Spleen (tissue), 11 donors: ENCODE data around the gene TENM4. TPM values are rescaled to one million over a fixed set of nuclear protein-coding genes. Genes with fewer than 3 reads are reported as not detected.

Experiments used
- DNase-seq: peaks from one replicate; pipeline ENCODE4 v3.0.0-alpha.2; 2020
- H3K27ac ChIP-seq, 8 donors: fragments of 200-600 bp; sonication (generic) in 7 of 8; 1 replicate in 4 of 8; 2 replicates in 4 of 8; pipeline versions ENCODE4 v1.5.0 to v1.8.0; 2016 to 2021; ENCODE audit warnings: inconsistent platforms in 4 of 8, mild to moderate bottlenecking in 4 of 8, moderate library complexity in 1 of 8
- H3K27me3 ChIP-seq, 7 donors: fragments of 200-600 bp; sonication (generic) in 6 of 7; replicated peaks in 1 of 7; 1 replicate in 4 of 7; 2 replicates in 3 of 7; pipeline versions ENCODE4 v1.5.0 to v1.8.0; 2016 to 2021; ENCODE audit warnings: inconsistent platforms in 3 of 7, mild to moderate bottlenecking in 1 of 7
- H3K36me3 ChIP-seq, 6 donors: fragments of 200-600 bp; sonication (generic) in 5 of 6; 1 replicate in 4 of 6; 2 replicates in 2 of 6; pipeline versions ENCODE4 v1.5.0 to v1.8.0; 2016 to 2021; ENCODE audit warnings: inconsistent platforms in 2 of 6
- H3K4me1 ChIP-seq, 6 donors: fragments of 200-600 bp; sonication (generic) in 5 of 6; 1 replicate in 3 of 6; 2 replicates in 3 of 6; pipeline versions ENCODE4 v1.5.0 to v1.8.0; 2016 to 2021; ENCODE audit warnings: inconsistent platforms in 3 of 6
- H3K4me3 ChIP-seq, 8 donors: fragments of 200-600 bp; sonication (generic) in 7 of 8; 1 replicate in 4 of 8; 2 replicates in 4 of 8; pipeline versions ENCODE4 v1.5.0 to v1.8.0; 2016 to 2021; ENCODE audit warnings: inconsistent platforms in 4 of 8, mild to moderate bottlenecking in 4 of 8, moderate library complexity in 2 of 8
- H3K9me3 ChIP-seq, 8 donors: fragments of 200-600 bp; sonication (generic) in 7 of 8; 1 replicate in 4 of 8; 2 replicates in 4 of 8; pipeline versions ENCODE4 v1.5.0 to v1.8.0; 2016 to 2021; ENCODE audit warnings: inconsistent platforms in 4 of 8
- POLR2A ChIP-seq, 3 donors: fragments of 450-650 bp; IDR thresholded peaks; one replicate each; pipeline ENCODE4 v1.5.1; 2017; ENCODE audit warnings: antibody characterized with exemption in 3 of 3, mild to moderate bottlenecking in 1 of 3
- POLR2AphosphoS5 ChIP-seq, 3 donors: sonication (generic); formaldehyde crosslinking; IDR thresholded peaks; one replicate each; pipeline ENCODE4 v1.5.1; 2017; ENCODE audit warnings: antibody characterized with exemption in 3 of 3
- WGBS, 5 donors: extraction: QIAGEN DNeasy Blood & Tissue Kit in 3 of 5; methylation state at CpG; one replicate each; pipeline versions ENCODE4 v1.1.5 to v1.1.7; 2013 to 2018; 5-methylcytosine and 5-hydroxymethylcytosine counted together
- intact Hi-C: fragments of 100-400 bp; cut with DNase I; formaldehyde crosslinking; loops from one replicate; pipeline ENCODE4 v1.15.0; 2023; ENCODE audit warnings: low total_unique reads
- polyA plus RNA-seq, 3 donors: library from polyadenylated mRNA; stranded (reverse); fragments of 200-250 nt; gene quantifications; one replicate each; pipeline ENCODE4 v1.2.1, GENCODE V29; 2013
- total RNA-seq, 7 donors: library from RNA; depleted of rRNA in 3 of 7; stranded (reverse); fragments of >200 nt in 3 of 7; fragmentation: NEBNext Ultra II Directional in 4 of 7; extraction: Animal tissue kit (Norgen Biotek cat#: 25700) in 4 of 7; gene quantifications; one replicate each; pipeline versions ENCODE4 v1.1.0 to v1.2.1, GENCODE V29; 2016 to 2021
- TF ChIP-seq, protein P1 (sequence below), 11 experiments: fragments of 200-600 bp in 7 of 11; fragments of 450-650 bp in 4 of 11; sonication (generic) in 4 of 11; IDR thresholded peaks in 8 of 11; conservative IDR thresholded peaks in 3 of 11; 1 replicate in 7 of 11; 2 replicates in 4 of 11; pipeline versions ENCODE4 v1.4.0 to v1.8.0; 2016 to 2021; ENCODE audit warnings: antibody characterized with exemption in 11 of 11, inconsistent platforms in 4 of 11, mild to moderate bottlenecking in 1 of 11
- donor health status: healthy with polysubstance abuse.
- donor health status: DM: no; HTN: no; CAD: no; lungs with moderate emphysema.
- donor health status: DM: no; HTN: no; CAD: no.
- donor health status: Bipolar disorder and iron deficiency.
- donor health status: healthy.
- donor health status: DM: no; HTN: no; CAD: no.
- donor health status: DM: yes; HTN: yes; CAD: no.

Gene TENM4
- total and polyA plus RNA-seq, 10 donors, result 0.09 to 4.5 (median 1.2) TPM

DNA sequence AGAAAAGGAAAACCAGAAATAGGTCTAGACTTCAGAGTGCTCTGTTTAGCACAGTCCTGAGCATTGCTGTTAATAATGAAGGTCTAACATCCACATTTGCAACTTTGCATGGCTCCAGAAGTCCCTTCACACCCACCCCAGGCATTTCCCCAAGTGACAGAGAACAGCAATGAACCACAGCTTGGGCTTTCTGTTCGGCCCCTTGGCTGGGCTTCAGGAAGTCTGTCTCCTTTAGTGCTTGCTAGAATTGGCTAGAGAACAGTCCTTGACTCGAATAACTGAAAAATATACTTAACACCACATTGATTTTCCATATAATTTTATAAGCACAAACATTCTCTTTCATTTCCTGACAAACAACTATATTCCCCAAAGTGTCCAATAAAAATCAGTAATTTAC, 29.3 kb upstream of the TENM4 start:
- no peaks in the 10 kb centered on the region for H3K27me3 ChIP-seq
- H3K27ac ChIP-seq, result no peak overlapping the region
- DNase-seq, result no peak
- no peaks in the 10 kb centered on the region for H3K4me1 ChIP-seq
- H3K36me3 ChIP-seq, result no peaks in the 10 kb centered on the region
- TF ChIP-seq POLR2AphosphoS5 (IDR thresholded peaks at IDR 0.05) (no peak), POLR2A (IDR thresholded peaks at IDR 0.05) (no peak)
- TF ChIP-seq, protein P1, sequence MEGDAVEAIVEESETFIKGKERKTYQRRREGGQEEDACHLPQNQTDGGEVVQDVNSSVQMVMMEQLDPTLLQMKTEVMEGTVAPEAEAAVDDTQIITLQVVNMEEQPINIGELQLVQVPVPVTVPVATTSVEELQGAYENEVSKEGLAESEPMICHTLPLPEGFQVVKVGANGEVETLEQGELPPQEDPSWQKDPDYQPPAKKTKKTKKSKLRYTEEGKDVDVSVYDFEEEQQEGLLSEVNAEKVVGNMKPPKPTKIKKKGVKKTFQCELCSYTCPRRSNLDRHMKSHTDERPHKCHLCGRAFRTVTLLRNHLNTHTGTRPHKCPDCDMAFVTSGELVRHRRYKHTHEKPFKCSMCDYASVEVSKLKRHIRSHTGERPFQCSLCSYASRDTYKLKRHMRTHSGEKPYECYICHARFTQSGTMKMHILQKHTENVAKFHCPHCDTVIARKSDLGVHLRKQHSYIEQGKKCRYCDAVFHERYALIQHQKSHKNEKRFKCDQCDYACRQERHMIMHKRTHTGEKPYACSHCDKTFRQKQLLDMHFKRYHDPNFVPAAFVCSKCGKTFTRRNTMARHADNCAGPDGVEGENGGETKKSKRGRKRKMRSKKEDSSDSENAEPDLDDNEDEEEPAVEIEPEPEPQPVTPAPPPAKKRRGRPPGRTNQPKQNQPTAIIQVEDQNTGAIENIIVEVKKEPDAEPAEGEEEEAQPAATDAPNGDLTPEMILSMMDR (IDR thresholded peaks at IDR 0.05 in 8 of 11, conservative IDR thresholded peaks at IDR 0.05 in 3 of 11), result no peak
- H3K9me3 ChIP-seq, result peaks cover 0 to 2% (median 0%) of the 10 kb centered on the region in 8 donors
- intact Hi-C loops, result no loop called here
- no peak overlapping the region for H3K4me3 ChIP-seq
- 35 to 57% (median 47%) methylated on average over 2 of the region's 2 CpGs for WGBS, 5 donors

DNA sequence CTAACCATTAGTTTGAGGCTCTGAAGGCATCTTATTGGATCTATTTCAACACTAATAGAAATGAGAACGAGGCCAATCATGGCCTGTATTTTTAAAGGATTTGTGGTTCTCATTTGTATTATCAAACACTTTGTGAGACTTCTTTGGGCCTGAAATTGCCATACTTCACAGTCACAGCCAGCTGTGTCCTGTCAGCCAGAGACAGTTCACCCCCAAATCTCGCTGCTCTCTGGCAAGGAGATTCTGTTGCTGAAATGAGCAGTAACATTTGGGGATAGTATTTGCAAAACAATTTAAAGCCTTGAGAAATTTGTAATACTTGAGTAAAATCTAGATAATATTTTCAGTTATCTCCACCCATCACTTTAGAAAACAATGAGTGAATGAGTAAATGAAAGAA, 26.9 kb upstream of the TENM4 start:
- intact Hi-C loops, result no loop called here
- WGBS, 5 donors, result 55 to 65% (median 57%) methylated on average over 2 of the region's 2 CpGs
- peaks cover 0 to 6% (median 0%) of the 10 kb centered on the region in 7 donors for H3K27me3 ChIP-seq

DNA sequence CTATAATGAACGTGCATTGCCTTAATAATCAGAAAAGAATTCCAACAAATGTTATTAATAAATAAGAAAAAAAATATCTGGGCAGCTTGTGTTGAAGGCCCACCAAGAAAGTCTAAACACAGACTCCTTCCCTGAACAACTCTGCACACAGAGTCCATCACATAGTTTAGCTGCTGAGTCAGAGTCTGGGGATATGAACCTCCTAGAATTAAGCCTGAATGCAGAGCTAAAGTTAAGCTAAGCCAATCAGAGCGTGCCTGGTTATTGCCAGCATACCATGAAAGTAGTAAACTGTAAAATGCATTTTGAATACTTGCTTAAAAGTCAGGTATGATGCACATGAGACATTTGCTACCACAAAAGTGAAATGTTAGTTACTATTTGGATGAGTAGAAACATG, 25.6 kb upstream of the TENM4 start:
- DNase-seq, result no peak
- Histone ChIP-seq H3K4me3 (no peak overlapping the region), H3K27me3 (peaks cover 0 to 6% (median 0%) of the 10 kb centered on the region in 7 donors), H3K36me3 (no peaks in the 10 kb centered on the region), H3K9me3 (no peaks in the 10 kb centered on the region), H3K27ac (no peak overlapping the region), H3K4me1 (no peaks in the 10 kb centered on the region)
- intact Hi-C loops, result no loop called here
- TF ChIP-seq POLR2A (IDR thresholded peaks at IDR 0.05), result no peak
- TF ChIP-seq POLR2AphosphoS5 (IDR thresholded peaks at IDR 0.05), result no peak
- TF ChIP-seq, protein P1 (IDR thresholded peaks at IDR 0.05 in 8 of 11, conservative IDR thresholded peaks at IDR 0.05 in 3 of 11), result no peak
- 35 to 45% (median 39%) methylated on average over 2 of the region's 2 CpGs for WGBS, 5 donors

More for the DNA sequence above, 26.9 kb upstream of the TENM4 start:
- Histone ChIP-seq H3K9me3 (no peaks in the 10 kb centered on the region), H3K4me1 (no peaks in the 10 kb centered on the region), H3K36me3 (no peaks in the 10 kb centered on the region), H3K27ac (no peak overlapping the region), H3K4me3 (no peak overlapping the region)
- TF ChIP-seq POLR2AphosphoS5 (IDR thresholded peaks at IDR 0.05) (no peak), POLR2A (IDR thresholded peaks at IDR 0.05) (no peak)
- TF ChIP-seq, protein P1 (IDR thresholded peaks at IDR 0.05 in 8 of 11, conservative IDR thresholded peaks at IDR 0.05 in 3 of 11), result no peak
- no peak for DNase-seq

DNA sequence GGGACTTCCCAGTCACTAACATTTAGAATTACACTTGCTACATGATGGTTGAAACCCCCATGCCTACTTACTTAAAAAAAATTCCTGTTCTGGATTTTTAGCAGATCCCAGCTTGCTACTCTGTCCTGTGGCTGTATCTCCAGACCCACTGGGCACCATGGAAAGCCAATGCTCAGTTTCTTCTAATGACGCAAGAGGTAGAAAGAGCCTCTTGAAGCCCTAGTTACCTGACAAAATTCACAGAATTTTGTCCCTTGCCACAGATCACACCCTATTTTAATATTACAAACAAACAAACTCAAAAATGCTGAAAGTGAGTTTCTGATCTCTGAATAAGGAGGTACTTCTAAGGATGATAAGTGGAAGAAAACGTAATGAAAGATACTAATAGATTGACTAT, 24.3 kb upstream of the TENM4 start:
- 86 to 92% (median 90%) methylated on average over 2 of the region's 2 CpGs for WGBS, 5 donors
- Histone ChIP-seq H3K9me3 (no peaks in the 10 kb centered on the region), H3K36me3 (no peaks in the 10 kb centered on the region), H3K4me3 (no peak overlapping the region), H3K27ac (no peak overlapping the region), H3K4me1 (no peaks in the 10 kb centered on the region), H3K27me3 (peaks cover 0 to 6% (median 0%) of the 10 kb centered on the region in 7 donors)
- TF ChIP-seq POLR2A (IDR thresholded peaks at IDR 0.05) (no peak), POLR2AphosphoS5 (IDR thresholded peaks at IDR 0.05) (no peak)
- TF ChIP-seq, protein P1 (IDR thresholded peaks at IDR 0.05 in 8 of 11, conservative IDR thresholded peaks at IDR 0.05 in 3 of 11), result no peak
- intact Hi-C loops, result no loop called here
- DNase-seq, result no peak
